ENCODE measurements around the gene SMAD2.

DNA sequence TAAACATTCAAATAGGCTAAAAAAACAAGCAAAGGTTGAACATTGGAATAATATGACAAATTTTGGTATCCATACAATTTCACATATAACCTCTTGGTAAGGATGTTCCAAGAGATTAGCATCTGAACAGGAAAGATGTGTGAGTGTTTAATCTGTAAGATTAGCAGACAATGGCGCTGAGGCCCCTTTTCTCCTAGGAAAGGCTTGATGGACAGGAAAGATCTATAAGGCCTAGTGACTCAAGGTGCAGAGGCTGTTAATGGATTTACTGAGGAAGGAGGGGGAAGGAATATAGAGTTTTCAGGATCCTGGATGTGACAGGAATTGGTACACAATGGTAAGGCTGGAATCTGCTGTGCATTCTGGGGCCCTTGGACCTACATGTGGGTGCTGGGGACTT lies 48.1 kb upstream of the SMAD2 start:
- TF ChIP-seq POLR2AphosphoS5 (IDR thresholded peaks at IDR 0.05; ENCODE audit: borderline replicate concordance, low read depth, low read length) (no peak), EZH2 (IDR thresholded peaks at IDR 0.05) (no peak), FOXP2 (optimal IDR thresholded peaks at IDR 0.05; ENCODE audit: control extremely low read depth, extremely low read length, insufficient read depth) (no peak)

Data from SK-N-MC (cell line).